Measurements from ENCODE around the gene WARS2. TPM values are rescaled to one million over a fixed set of nuclear protein-coding genes. Genes with fewer than 3 reads are reported as not detected.

Gene WARS2
- total RNA-seq, 2 experiments from 2014 or later: 9.7 to 11.1 TPM

DNA sequence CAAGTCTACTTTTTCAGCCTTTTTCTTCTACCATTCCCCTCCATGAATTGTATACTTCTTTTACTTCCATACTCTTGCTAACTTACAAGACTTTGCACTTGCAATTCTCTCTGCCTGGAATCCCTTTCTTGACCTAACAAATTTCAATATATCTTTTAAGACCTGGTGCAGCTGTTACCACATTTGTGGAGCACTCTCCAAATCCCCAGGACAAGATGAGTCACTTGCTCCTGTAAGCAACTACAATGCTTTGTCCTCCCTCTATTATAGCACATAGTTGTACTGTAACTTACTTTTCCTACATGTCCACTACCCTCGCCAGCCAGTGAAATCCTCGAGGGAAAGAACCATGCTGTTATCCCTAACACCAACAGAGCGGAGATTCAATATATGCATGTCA lies 43.1 kb downstream of the WARS2 start:
- ChIA-PET CTCF (no interaction called here), POLR2A (no interaction called here)
- Mint-ChIP-seq H3K27ac (no peak overlapping the region), H3K4me1 (no peaks in the 10 kb centered on the region), H3K9me3 (peaks cover 2% of the 10 kb centered on the region), H3K36me3 (ENCODE audit: low read depth) (no peaks in the 10 kb centered on the region), H3K4me3 (no peak overlapping the region), H3K27me3 (no peaks in the 10 kb centered on the region)
- no peak for DNase-seq

GRCh38 chr1:119093721-119094120 lies 46.7 kb downstream of the WARS2 start:
- H3K36me3 Mint-ChIP-seq (ENCODE audit: low read depth): peaks cover 3% of the 10 kb centered on the region
- ChIA-PET POLR2A (no interaction called here), CTCF (no interaction called here)
- H3K4me1 Mint-ChIP-seq: no peaks in the 10 kb centered on the region
- no peak overlapping the region for H3K4me3 Mint-ChIP-seq
- H3K27ac Mint-ChIP-seq: no peak overlapping the region
- H3K9me3 Mint-ChIP-seq: peaks cover 3% of the 10 kb centered on the region
- no peaks in the 10 kb centered on the region for H3K27me3 Mint-ChIP-seq
- DNase-seq: no peak

DNA sequence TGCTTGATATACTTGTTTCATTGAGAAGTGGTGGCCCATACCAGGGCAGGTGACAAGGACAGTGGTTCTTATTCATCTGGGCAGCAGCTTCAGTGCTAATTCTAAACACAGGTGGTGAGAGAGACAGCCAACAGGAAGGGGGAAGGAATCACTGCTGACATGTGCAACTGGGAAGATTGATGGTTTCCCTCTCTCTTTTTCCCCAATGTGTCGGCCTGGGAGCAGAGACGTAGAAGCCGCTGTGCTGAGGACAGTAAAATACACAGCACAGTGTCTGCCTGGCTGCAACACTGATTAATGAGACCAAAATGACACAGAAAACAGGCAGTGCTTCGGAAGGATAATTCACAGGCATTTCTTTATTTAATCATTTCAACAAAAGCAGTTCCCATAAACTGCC lies 48.8 kb downstream of the WARS2 start:
- Mint-ChIP-seq H3K36me3 (ENCODE audit: low read depth) (peaks cover 3% of the 10 kb centered on the region), H3K27ac (no peak overlapping the region), H3K4me3 (no peak overlapping the region), H3K4me1 (no peaks in the 10 kb centered on the region), H3K9me3 (peaks cover 3% of the 10 kb centered on the region), H3K27me3 (no peaks in the 10 kb centered on the region)
- ChIA-PET CTCF (no interaction called here), POLR2A (no interaction called here)
- no peak for DNase-seq

- no peak overlapping the region for H3K27ac Mint-ChIP-seq
- DNase-seq: no peak
- H3K27me3 Mint-ChIP-seq: no peaks in the 10 kb centered on the region
- H3K36me3 Mint-ChIP-seq (ENCODE audit: low read depth): peaks cover 3% of the 10 kb centered on the region
- POLR2A ChIA-PET: no interaction called here
- H3K4me1 Mint-ChIP-seq: no peaks in the 10 kb centered on the region
- H3K4me3 Mint-ChIP-seq: no peak overlapping the region
- CTCF ChIA-PET: no interaction called here
- H3K9me3 Mint-ChIP-seq: peaks cover 6% of the 10 kb centered on the region
Measured at GRCh38 chr1:119090250-119090649, 50.2 kb downstream of the WARS2 start.

- H3K4me1 Mint-ChIP-seq: no peaks in the 10 kb centered on the region
- H3K27me3 Mint-ChIP-seq: no peaks in the 10 kb centered on the region
- H3K9me3 Mint-ChIP-seq: peaks cover 9% of the 10 kb centered on the region
- no peak overlapping the region for H3K27ac Mint-ChIP-seq
- POLR2A ChIA-PET: interaction anchor here (0.9 kb wide), 1 partner anchor 53 kb away, joined by 3 read pairs; no protein-coding TSS in a partner anchor
- H3K36me3 Mint-ChIP-seq (ENCODE audit: low read depth): peaks cover 3% of the 10 kb centered on the region
- CTCF ChIA-PET: no interaction called here
- H3K4me3 Mint-ChIP-seq: no peak overlapping the region
- no peak for DNase-seq
Measured at GRCh38 chr1:119086830-119087229, 53.6 kb downstream of the WARS2 start.

- peaks cover 9% of the 10 kb centered on the region for H3K9me3 Mint-ChIP-seq
- H3K4me1 Mint-ChIP-seq: no peaks in the 10 kb centered on the region
- ChIA-PET CTCF (no interaction called here), POLR2A (no interaction called here)
- no peak overlapping the region for H3K27ac Mint-ChIP-seq
- H3K4me3 Mint-ChIP-seq: no peak overlapping the region
- no peak for DNase-seq
- H3K36me3 Mint-ChIP-seq (ENCODE audit: low read depth): peaks cover 3% of the 10 kb centered on the region
- no peaks in the 10 kb centered on the region for H3K27me3 Mint-ChIP-seq
Measured at GRCh38 chr1:119084798-119085197, 55.7 kb downstream of the WARS2 start.

DNA sequence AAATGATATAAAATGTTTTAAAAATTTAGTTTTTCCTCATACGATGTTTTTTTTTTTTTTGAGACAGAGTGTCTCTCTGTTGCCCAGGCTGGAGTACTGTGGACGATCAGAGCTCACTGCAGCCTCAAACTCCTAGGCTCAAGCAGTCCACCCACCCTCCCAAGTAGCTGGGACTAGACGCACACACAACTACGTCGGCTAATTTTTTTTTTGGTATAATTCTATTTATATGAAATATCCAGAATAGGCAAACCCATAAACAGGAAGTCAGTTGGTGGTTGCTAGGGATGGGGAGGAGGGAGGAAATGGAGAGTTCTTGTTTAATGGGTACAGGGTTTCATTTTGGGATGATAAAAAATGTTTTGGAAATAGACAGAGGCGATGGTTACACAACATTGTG lies 56.5 kb downstream of the WARS2 start:
- H3K4me3 Mint-ChIP-seq: no peak overlapping the region
- no peaks in the 10 kb centered on the region for H3K36me3 Mint-ChIP-seq (ENCODE audit: low read depth)
- no peak for DNase-seq
- H3K9me3 Mint-ChIP-seq: peaks cover 6% of the 10 kb centered on the region
- no peaks in the 10 kb centered on the region for H3K4me1 Mint-ChIP-seq
- ChIA-PET CTCF (no interaction called here), POLR2A (no interaction called here)
- no peak overlapping the region for H3K27ac Mint-ChIP-seq
- no peaks in the 10 kb centered on the region for H3K27me3 Mint-ChIP-seq

DNA sequence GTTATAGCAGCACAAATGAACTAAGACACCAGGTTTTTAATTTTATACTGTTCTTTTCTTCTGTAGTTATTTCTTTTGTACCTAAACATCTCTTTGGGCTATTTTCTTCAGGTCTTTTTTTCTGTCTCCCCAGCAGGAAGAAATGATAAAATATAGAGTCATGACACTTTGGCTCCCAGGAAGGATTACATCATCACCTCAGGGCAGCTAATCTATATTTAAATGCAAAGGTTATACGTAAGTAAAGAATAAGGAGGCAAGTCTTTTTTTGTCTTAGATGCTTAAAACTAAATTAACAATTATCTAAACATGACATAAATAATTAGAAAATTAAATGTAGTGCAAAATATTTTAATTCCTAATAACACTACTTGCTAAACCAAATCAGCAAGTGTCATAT lies 57.0 kb downstream of the WARS2 start:
- H3K27ac Mint-ChIP-seq: no peak overlapping the region
- DNase-seq: no peak
- no peak overlapping the region for H3K4me3 Mint-ChIP-seq
- H3K36me3 Mint-ChIP-seq (ENCODE audit: low read depth): no peaks in the 10 kb centered on the region
- CTCF ChIA-PET: no interaction called here
- no peaks in the 10 kb centered on the region for H3K4me1 Mint-ChIP-seq
- H3K27me3 Mint-ChIP-seq: no peaks in the 10 kb centered on the region
- H3K9me3 Mint-ChIP-seq: peaks cover 6% of the 10 kb centered on the region
- POLR2A ChIA-PET: no interaction called here

- no peak overlapping the region for H3K27ac Mint-ChIP-seq
- CTCF ChIA-PET: interaction anchor here (1.0 kb wide), 1 partner anchor 8 kb away, joined by 3 read pairs; no protein-coding TSS in a partner anchor
Measured at GRCh38 chr1:119081700-119082099, 58.8 kb downstream of the WARS2 start.

DNA sequence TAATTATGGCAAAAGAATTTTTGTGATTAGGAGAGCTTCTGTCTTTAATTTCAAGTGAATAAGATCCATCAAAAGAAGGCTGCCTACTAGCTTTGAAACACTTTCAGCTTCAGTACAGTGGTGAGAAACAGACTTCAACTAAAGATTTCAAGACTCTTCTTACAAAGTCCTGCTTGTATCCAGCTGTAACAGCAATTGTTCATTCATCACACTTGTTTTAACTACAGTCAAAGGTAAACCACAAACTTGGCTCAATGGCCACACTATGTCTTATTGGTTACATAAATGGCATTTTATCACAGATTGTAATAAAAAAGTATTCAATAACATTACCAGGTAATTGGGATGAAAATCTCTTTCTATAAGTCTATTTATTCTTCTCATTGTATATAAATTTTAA lies 59.2 kb downstream of the WARS2 start:
- Mint-ChIP-seq H3K9me3 (peaks cover 6% of the 10 kb centered on the region), H3K4me3 (no peak overlapping the region), H3K36me3 (ENCODE audit: low read depth) (no peaks in the 10 kb centered on the region), H3K27me3 (no peaks in the 10 kb centered on the region), H3K27ac (no peak overlapping the region), H3K4me1 (no peaks in the 10 kb centered on the region)
- ChIA-PET POLR2A (no interaction called here), CTCF (no interaction called here)
- DNase-seq: no peak

More at GRCh38 chr1:119081700-119082099, 58.8 kb downstream of the WARS2 start:
- POLR2A ChIA-PET: no interaction called here
- no peak overlapping the region for H3K4me3 Mint-ChIP-seq
- H3K36me3 Mint-ChIP-seq (ENCODE audit: low read depth): no peaks in the 10 kb centered on the region
- no peaks in the 10 kb centered on the region for H3K4me1 Mint-ChIP-seq
- H3K9me3 Mint-ChIP-seq: peaks cover 6% of the 10 kb centered on the region
- no peaks in the 10 kb centered on the region for H3K27me3 Mint-ChIP-seq
- no peak for DNase-seq

DNA sequence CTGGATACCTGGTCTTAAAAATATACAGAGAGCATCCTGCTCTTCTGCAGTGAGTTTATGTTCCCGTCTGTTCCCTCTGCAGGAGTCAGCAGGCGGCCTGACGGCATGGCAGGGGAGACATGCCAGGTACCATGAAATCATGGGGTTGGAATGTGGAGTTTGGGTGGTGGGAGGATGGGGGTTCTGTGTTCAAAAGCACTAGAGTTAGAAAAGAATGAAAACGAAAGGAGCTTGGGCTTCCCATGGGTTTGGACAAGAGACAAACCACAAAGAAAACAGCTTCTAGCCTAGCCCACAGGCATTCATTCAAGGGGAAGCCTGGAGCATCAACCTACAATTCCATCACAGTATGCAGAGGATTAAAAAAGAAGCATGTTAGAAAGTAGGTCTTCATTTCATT lies 59.9 kb downstream of the WARS2 start:
- no peaks in the 10 kb centered on the region for H3K4me1 Mint-ChIP-seq
- H3K27me3 Mint-ChIP-seq: no peaks in the 10 kb centered on the region
- no peak overlapping the region for H3K27ac Mint-ChIP-seq
- no peak for DNase-seq
- peaks cover 3% of the 10 kb centered on the region for H3K36me3 Mint-ChIP-seq (ENCODE audit: low read depth)
- ChIA-PET CTCF (no interaction called here), POLR2A (no interaction called here)
- no peak overlapping the region for H3K4me3 Mint-ChIP-seq
- peaks cover 6% of the 10 kb centered on the region for H3K9me3 Mint-ChIP-seq

DNA sequence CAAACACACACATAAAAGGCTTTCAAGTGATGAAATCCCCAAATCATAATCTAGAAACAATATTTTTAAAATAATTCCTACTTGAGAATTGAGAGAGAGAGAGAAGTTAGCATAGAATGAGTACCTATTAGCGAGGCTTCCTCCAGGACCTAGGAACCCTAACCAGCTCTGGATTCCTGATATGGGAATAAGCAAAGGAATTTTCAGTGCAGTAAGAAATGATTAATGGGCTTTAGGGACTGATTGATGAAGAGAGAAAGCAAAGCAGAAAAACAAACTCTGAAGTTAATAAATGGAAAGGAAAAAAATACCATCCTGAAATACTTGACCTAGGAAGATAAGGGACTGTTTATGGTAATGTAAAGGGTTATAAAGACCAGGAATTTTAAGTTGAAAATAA lies 60.6 kb downstream of the WARS2 start:
- no peaks in the 10 kb centered on the region for H3K4me1 Mint-ChIP-seq
- no peak overlapping the region for H3K4me3 Mint-ChIP-seq
- H3K27ac Mint-ChIP-seq: no peak overlapping the region
- H3K36me3 Mint-ChIP-seq (ENCODE audit: low read depth): peaks cover 3% of the 10 kb centered on the region
- POLR2A ChIA-PET: no interaction called here
- H3K9me3 Mint-ChIP-seq: no peaks in the 10 kb centered on the region
- no peak for DNase-seq
- CTCF ChIA-PET: no interaction called here
- no peaks in the 10 kb centered on the region for H3K27me3 Mint-ChIP-seq

GRCh38 chr1:119075614-119076013 lies 64.8 kb downstream of the WARS2 start:
- CTCF ChIA-PET: no interaction called here
- Mint-ChIP-seq H3K4me3 (no peak overlapping the region), H3K4me1 (no peaks in the 10 kb centered on the region), H3K9me3 (peaks cover 8% of the 10 kb centered on the region), H3K27ac (no peak overlapping the region), H3K27me3 (no peaks in the 10 kb centered on the region), H3K36me3 (ENCODE audit: low read depth) (peaks cover 13% of the 10 kb centered on the region)
- POLR2A ChIA-PET: no interaction called here
- DNase-seq: no peak

- no peak overlapping the region for H3K27ac Mint-ChIP-seq
- H3K4me3 Mint-ChIP-seq: no peak overlapping the region
- DNase-seq: no peak
- no peaks in the 10 kb centered on the region for H3K27me3 Mint-ChIP-seq
- H3K9me3 Mint-ChIP-seq: peaks cover 8% of the 10 kb centered on the region
- ChIA-PET CTCF (no interaction called here), POLR2A (no interaction called here)
- H3K36me3 Mint-ChIP-seq (ENCODE audit: low read depth): peaks cover 13% of the 10 kb centered on the region
- no peaks in the 10 kb centered on the region for H3K4me1 Mint-ChIP-seq
Measured at GRCh38 chr1:119071321-119071720, 69.1 kb downstream of the WARS2 start.

DNA sequence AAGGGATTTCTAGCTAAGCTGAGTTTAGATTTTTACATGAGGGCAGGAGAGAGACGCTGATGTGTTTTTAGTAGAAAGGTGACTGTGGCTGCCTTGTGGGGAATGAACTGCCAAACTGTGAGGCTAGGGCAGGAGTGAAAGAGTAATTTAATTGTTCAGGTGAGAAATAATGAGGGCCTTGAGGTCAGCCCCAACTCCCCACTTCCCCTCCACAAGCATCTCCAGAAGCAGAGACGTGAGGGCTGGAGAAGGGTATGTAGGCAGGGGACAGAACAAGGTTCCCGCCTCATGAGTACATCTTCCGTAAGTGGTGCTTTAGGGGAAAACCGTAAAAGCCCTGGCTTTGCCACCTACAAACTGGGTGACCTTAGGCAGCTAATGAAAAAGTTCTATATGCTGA lies 70.8 kb downstream of the WARS2 start:
- ChIA-PET CTCF (no interaction called here), POLR2A (no interaction called here)
- peaks cover 9% of the 10 kb centered on the region for H3K36me3 Mint-ChIP-seq (ENCODE audit: low read depth)
- no peak for DNase-seq
- no peak overlapping the region for H3K27ac Mint-ChIP-seq
- no peak overlapping the region for H3K4me3 Mint-ChIP-seq
- H3K27me3 Mint-ChIP-seq: no peaks in the 10 kb centered on the region
- H3K4me1 Mint-ChIP-seq: no peaks in the 10 kb centered on the region
- peaks cover 7% of the 10 kb centered on the region for H3K9me3 Mint-ChIP-seq

Measured in activated CD4-positive, alpha-beta memory T cell treated with anti-CD3 and anti-CD28 coated beads, Interleukin-2, amount 10 ng/mL, durations not matched to agents 7 days and 5 days (primary cell).